Heart left ventricle (tissue), 13 donors: ENCODE data around the gene CBX5.

Experiments used
- CTCF ChIP-seq, 12 donors: fragments of 200-600 bp; sonication (generic) in 4 of 12; IDR thresholded peaks; one replicate each; pipeline versions ENCODE4 v1.5.0 to v1.8.0; 2018 to 2022; ENCODE audit warnings: antibody characterized with exemption in 12 of 12, mild to moderate bottlenecking in 5 of 12
- POLR2A ChIP-seq, 2 donors: fragments of 450-650 bp; IDR thresholded peaks; one replicate each; pipeline ENCODE4 v1.6.1; 2017; ENCODE audit warnings: antibody characterized with exemption in 2 of 2, mild to moderate bottlenecking in 2 of 2, moderate library complexity in 2 of 2
- donor health status: ischemic (EF 13 %, LVEDD 7.1; RV severe dilation, severe dysfunction).
- donor health status: DM: no; HTN: yes; CAD: no.
- donor health status: DM: no; HTN: no; CAD: no.
- donor health status: ischemic (EF 25% LVEDD 6.9; RV normal size, moderate dysfunction).
- donor health status: ischemic (EF 25% LVEDD 5.7; RV mildly dilated, moderate dysfunction).
- donor health status: ischemic (EF 35%, LVEDD 5.7; RV mildly dilated, moderate dysfunction).
- donor health status: nonischemic (EF 11% LVEDD 7.7; RV severe dilation, severe dysfunction).
- donor health status: DM: yes; HTN: yes; CAD: no.
- donor health status: PGD.
- donor health status: ischemic (EF 29% LVEDD 5.4; RV normal size, mild dysfunction).
- donor health status: nonischemic (EF 23%, LVEDD 6.1; RV moderate dilation, normal function).

GRCh38 chr12:54328595-54329337 is 48.8 kb upstream of the CBX5 start:
- TF ChIP-seq CTCF (IDR thresholded peaks at IDR 0.05) (no peak), POLR2A (IDR thresholded peaks at IDR 0.05) (no peak)
